ENCODE data around the gene USP24. TPM values are rescaled to one million over a fixed set of nuclear protein-coding genes. Genes with fewer than 3 reads are reported as not detected.

USP24 gene
- total and polyA plus RNA-seq, 10 of the 15 experiments (the other 5 are each of a cell fraction or from before 2014, with no cell fraction given), result 4.6 to 36.5 (median 25.3) TPM

DNA sequence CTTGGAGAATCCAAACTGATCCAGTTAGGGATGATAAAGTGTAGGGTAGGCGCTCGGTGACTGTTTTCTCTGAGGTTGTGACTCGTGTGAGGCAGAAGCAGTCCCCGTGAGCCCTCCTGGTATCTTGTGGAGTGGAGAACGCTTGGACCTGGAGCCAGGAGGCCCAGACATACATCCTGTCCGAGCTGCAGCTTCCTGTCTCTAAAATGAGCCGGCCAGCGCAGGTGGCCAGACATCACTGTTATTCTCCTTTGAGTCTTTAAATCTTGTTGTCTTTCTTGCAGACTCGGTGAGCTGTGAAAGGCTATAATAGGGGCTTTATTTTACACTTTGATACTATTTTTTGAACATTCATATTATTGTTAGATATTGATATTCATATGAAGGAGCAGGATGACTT, 163.5 kb downstream of the USP24 start:
- ATAC-seq (no peak), FAIRE-seq (no peak), DNase-seq (ENCODE audit: low read depth, low spot score) (no peak)
- CTCF ChIA-PET, result no interaction called here
- Histone ChIP-seq H3K4me2 (ENCODE audit: control insufficient read depth, insufficient read depth) (no peak overlapping the region), H3K36me3 (ENCODE audit: control insufficient read depth in 2 of 2, insufficient read depth in 2 of 2, low read length in 1 of 2) (no peaks in the 10 kb centered on the region), H2AFZ (ENCODE audit: control insufficient read depth, low read depth, low read length) (no peak overlapping the region), H3K27ac (ENCODE audit: control insufficient read depth, insufficient read depth) (no peak overlapping the region), H3K27me3 (replicated peaks in 1 of 2; ENCODE audit: control insufficient read depth in 2 of 2, insufficient read depth in 2 of 2, low read length in 1 of 2) (peaks cover 5 to 7% of the 10 kb centered on the region in 2 experiments; a peak in 3 of 4 replicates), H3K4me1 (ENCODE audit: control insufficient read depth, insufficient read depth, low read length) (no peaks in the 10 kb centered on the region), H3K9ac (ENCODE audit: control insufficient read depth, insufficient read depth, low read length) (no peak overlapping the region), H3K79me2 (ENCODE audit: control insufficient read depth, insufficient read depth, low read length) (no peaks in the 10 kb centered on the region), H3K4me3 (no peak overlapping the region), H3K9me3 (replicated peaks; ENCODE audit: control insufficient read depth, insufficient read depth, low read length) (no peaks in the 10 kb centered on the region), H4K20me1 (ENCODE audit: control insufficient read depth, insufficient read depth) (no peaks in the 10 kb centered on the region)
- no TSS peak for BruUV-seq (replicated peaks)
- intact Hi-C loops (cut with micrococcal nuclease; ENCODE audit: unreplicated experiment) (no loop called here), in situ Hi-C loops (cut with MboI) (no loop called here)
- POLR2A ChIA-PET, result no interaction called here
- TF ChIP-seq KLF5 (IDR thresholded peaks at IDR 0.05; ENCODE audit: partially characterized antibody), result no peak
- no peak for TF ChIP-seq ZBED1 (IDR thresholded peaks at IDR 0.05; ENCODE audit: borderline replicate concordance)
- TF ChIP-seq PML (IDR thresholded peaks at IDR 0.05; ENCODE audit: low read length), result no peak
- TF ChIP-seq SRF (IDR thresholded peaks at IDR 0.05; ENCODE audit: low read depth in 2 of 2, low read length in 2 of 2), result no peak
- TF ChIP-seq PAX5 (IDR thresholded peaks at IDR 0.05; ENCODE audit: borderline replicate concordance, low read depth, low read length), result no peak
- no peak for TF ChIP-seq SMAD5 (IDR thresholded peaks at IDR 0.05; ENCODE audit: low read depth)
- TF ChIP-seq, protein P1, sequence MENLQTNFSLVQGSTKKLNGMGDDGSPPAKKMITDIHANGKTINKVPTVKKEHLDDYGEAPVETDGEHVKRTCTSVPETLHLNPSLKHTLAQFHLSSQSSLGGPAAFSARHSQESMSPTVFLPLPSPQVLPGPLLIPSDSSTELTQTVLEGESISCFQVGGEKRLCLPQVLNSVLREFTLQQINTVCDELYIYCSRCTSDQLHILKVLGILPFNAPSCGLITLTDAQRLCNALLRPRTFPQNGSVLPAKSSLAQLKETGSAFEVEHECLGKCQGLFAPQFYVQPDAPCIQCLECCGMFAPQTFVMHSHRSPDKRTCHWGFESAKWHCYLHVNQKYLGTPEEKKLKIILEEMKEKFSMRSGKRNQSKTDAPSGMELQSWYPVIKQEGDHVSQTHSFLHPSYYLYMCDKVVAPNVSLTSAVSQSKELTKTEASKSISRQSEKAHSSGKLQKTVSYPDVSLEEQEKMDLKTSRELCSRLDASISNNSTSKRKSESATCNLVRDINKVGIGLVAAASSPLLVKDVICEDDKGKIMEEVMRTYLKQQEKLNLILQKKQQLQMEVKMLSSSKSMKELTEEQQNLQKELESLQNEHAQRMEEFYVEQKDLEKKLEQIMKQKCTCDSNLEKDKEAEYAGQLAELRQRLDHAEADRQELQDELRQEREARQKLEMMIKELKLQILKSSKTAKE (IDR thresholded peaks at IDR 0.05; ENCODE audit: low read depth, poor library complexity, severe bottlenecking), result no peak
- no peak for TF ChIP-seq TCF3 (IDR thresholded peaks at IDR 0.05; ENCODE audit: borderline replicate concordance, insufficient read depth, low read depth, low read length)
- TF ChIP-seq NR2F1 (conservative IDR thresholded peaks at IDR 0.05), result no peak
- no peak for TF ChIP-seq SUPT20H (IDR thresholded peaks at IDR 0.05; ENCODE audit: borderline replicate concordance, control insufficient read depth, low read depth, low read length)
- no peak for TF ChIP-seq ZNF207 (IDR thresholded peaks at IDR 0.05; ENCODE audit: borderline replicate concordance)
- TF ChIP-seq BHLHE40 (IDR thresholded peaks at IDR 0.05; ENCODE audit: borderline replicate concordance in 1 of 2, low read depth in 2 of 2, low read length in 1 of 2), result no peak
- TF ChIP-seq MYC (IDR thresholded peaks at IDR 0.05; ENCODE audit: insufficient read depth, insufficient read length, insufficient replicate concordance, low read length, severe bottlenecking), result no peak
- SMC1A ChIA-PET (ENCODE audit: uncharacterized antibody, unreplicated experiment), result no interaction called here
- 17% methylated on average over 9 of the region's 9 CpGs for WGBS (ENCODE audit: insufficient coverage, insufficient replicate concordance, low lambda C conversion rate, missing lambda C conversion rate)
- RAD21 ChIA-PET (ENCODE audit: unreplicated experiment), result no interaction called here

Measured in GM12878 (cell line).